ENCODE measurements around the gene TUBAL3. TPM values are rescaled to one million over a fixed set of nuclear protein-coding genes. Genes with fewer than 3 reads are reported as not detected.

TUBAL3 gene
- total RNA-seq, 1 experiment from 2014 or later = 0.98 TPM

- ChIA-PET CTCF (interaction anchor here (1.2 to 6.7 kb wide), 4 partner anchors 8 to 182 kb away, joined by 3 to 59 read pairs (median 4); no protein-coding TSS in a partner anchor), POLR2A (interaction anchor here (1.0 kb wide), 1 partner anchor 105 kb away, joined by 3 read pairs; no protein-coding TSS in a partner anchor), RAD21 (ENCODE audit: low non-redundant PET in 1 of 2, low total read pairs in 2 of 2, uncharacterized antibody in 2 of 2, unreplicated experiment in 2 of 2) (interaction anchor here (1.2 to 1.9 kb wide), 2 partner anchors 180 kb away, joined by 5 to 8 read pairs; no protein-coding TSS in a partner anchor)
- no peaks in the 10 kb centered on the region for H3K9me2 ChIP-seq (ENCODE audit: insufficient read depth)
- no peak for TF ChIP-seq YY1 (IDR thresholded peaks at IDR 0.05; ENCODE audit: extremely low read depth, insufficient replicate concordance, low read depth, low read length)
- no peak for TF ChIP-seq REST (IDR thresholded peaks at IDR 0.05; ENCODE audit: low read depth)
- no peak for TF ChIP-seq ZFX (IDR thresholded peaks at IDR 0.05)
- TF ChIP-seq CBX3 (IDR thresholded peaks at IDR 0.05; ENCODE audit: low read depth) = no peak
- TF ChIP-seq POLR2A (IDR thresholded peaks at IDR 0.05; ENCODE audit: borderline replicate concordance, extremely low read depth, insufficient read depth, insufficient read length) = no peak
- TF ChIP-seq ELF1 (IDR thresholded peaks at IDR 0.05; ENCODE audit: borderline replicate concordance, low read depth) = no peak
- no peak for TF ChIP-seq SIN3A (IDR thresholded peaks at IDR 0.05; ENCODE audit: low read depth)
- TF ChIP-seq ZBTB33 (IDR thresholded peaks at IDR 0.05; ENCODE audit: extremely low read depth, insufficient replicate concordance, low read length) = no peak
- no peak for TF ChIP-seq EZH2 (IDR thresholded peaks at IDR 0.05)
- no peaks in the 10 kb centered on the region for H3K27me3 ChIP-seq (ENCODE audit: insufficient read depth, low read length)
- no peak overlapping the region for H3K9ac ChIP-seq (ENCODE audit: low read length)
- DNase-seq (ENCODE audit: low read depth, low spot score) = no peak
- intact Hi-C loops (cut with micrococcal nuclease) = loop anchor here (5.0 kb wide), 1 partner anchor 429 kb away; no protein-coding TSS in a partner anchor
- no peak overlapping the region for H3K4me2 ChIP-seq (ENCODE audit: low read length)
- no peaks in the 10 kb centered on the region for H3K9me3 ChIP-seq (ENCODE audit: control insufficient read depth in 1 of 2, insufficient read depth in 1 of 2, low read depth in 1 of 2, low read length in 2 of 2)
- H3K79me2 ChIP-seq (ENCODE audit: insufficient read depth, low read length) = peaks cover 66% of the 10 kb centered on the region
- H3K36me3 ChIP-seq (ENCODE audit: control insufficient read depth in 1 of 2, insufficient read depth in 2 of 2, low read length in 2 of 2) = no peaks in the 10 kb centered on the region
- H3K27ac ChIP-seq (ENCODE audit: low read depth, low read length) = no peak overlapping the region
- peaks cover 10 to 26% of the 10 kb centered on the region in 2 experiments for H3K4me1 ChIP-seq (ENCODE audit: control insufficient read depth in 1 of 2, insufficient read depth in 2 of 2, low read length in 2 of 2)
- no peak for ATAC-seq
- no peak overlapping the region for H2AFZ ChIP-seq (ENCODE audit: low read depth, low read length, poor library complexity, severe bottlenecking)
- H3K4me3 ChIP-seq (replicated peaks in 1 of 2; ENCODE audit: low read depth in 1 of 2, low read length in 2 of 2) = no peak overlapping the region
- no TSS peak for BruUV-seq (replicated peaks)
- no peaks in the 10 kb centered on the region; the same call in 1 of the 2 replicates for H4K20me1 ChIP-seq (ENCODE audit: insufficient read depth)
Observed at GRCh38 chr10:5443429-5443828, 38.8 kb upstream of the TUBAL3 start.

All from HCT116 (cell line).